Fibroblast of lung (primary cell): ENCODE data around the gene ATOH8. TPM values are rescaled to one million over a fixed set of nuclear protein-coding genes. Genes with fewer than 3 reads are reported as not detected.

Experiments used
- DNase-seq, 2 donors: peaks; one replicate each; pipeline versions ENCODE4 v3.0.0 to v3.0.0-alpha.2; 2010; ENCODE audit warnings: low read depth in 2 of 2
- H2AFZ ChIP-seq: 2 replicates; pipeline ENCODE4 v1.5.1; 2012; ENCODE audit warnings: low read length, control low read depth, inconsistent platforms
- H3K27ac ChIP-seq: 2 replicates; pipeline ENCODE4 v1.5.1; 2011; ENCODE audit warnings: low read length, control low read depth; ENCODE audit not compliant: insufficient read depth
- H3K27me3 ChIP-seq: 2 replicates; pipeline ENCODE4 v1.5.1; 2011; ENCODE audit warnings: mild to moderate bottlenecking, low read length; ENCODE audit not compliant: control insufficient read depth, insufficient read depth
- H3K36me3 ChIP-seq: 2 replicates; pipeline ENCODE4 v1.5.1; 2011; ENCODE audit warnings: low read length; ENCODE audit not compliant: control insufficient read depth, insufficient read depth
- H3K4me1 ChIP-seq: 2 replicates; pipeline ENCODE4 v1.5.1; 2011; ENCODE audit warnings: low read length; ENCODE audit not compliant: control insufficient read depth, insufficient read depth; ENCODE audit errors: extremely low read depth
- H3K4me2 ChIP-seq: 2 replicates; pipeline ENCODE4 v1.5.1; 2011; ENCODE audit warnings: low read length, control low read depth; ENCODE audit not compliant: insufficient read depth; ENCODE audit errors: extremely low read depth
- H3K4me3 ChIP-seq, 4 experiments: fragments of 200-600 bp in 1 of 4; sonication (generic) in 1 of 4; replicated peaks in 1 of 4; 2 replicates each; pipeline ENCODE4 v1.5.1; 2011 to 2016; ENCODE audit warnings: low read length in 4 of 4, low read depth in 3 of 4, mild to moderate bottlenecking in 3 of 4, control low read depth in 2 of 4, inconsistent platforms in 1 of 4, mixed read lengths in 1 of 4; ENCODE audit not compliant: insufficient read depth in 1 of 4; ENCODE audit errors: control extremely low read depth in 1 of 4
- H3K79me2 ChIP-seq: 2 replicates; pipeline ENCODE4 v1.5.1; 2012; ENCODE audit warnings: mild to moderate bottlenecking, low read length, inconsistent platforms; ENCODE audit not compliant: control insufficient read depth, insufficient read depth
- H3K9ac ChIP-seq: 2 replicates; pipeline ENCODE4 v1.5.1; 2011; ENCODE audit warnings: mild to moderate bottlenecking, low read length, control low read depth; ENCODE audit not compliant: insufficient read depth
- H3K9me3 ChIP-seq: 2 replicates; pipeline ENCODE4 v1.5.1; 2012; ENCODE audit warnings: low read depth, low read length; ENCODE audit not compliant: control insufficient read depth, insufficient read depth
- H4K20me1 ChIP-seq: 2 replicates; pipeline ENCODE4 v1.5.1; 2011; ENCODE audit warnings: low read length; ENCODE audit not compliant: control insufficient read depth, insufficient read depth; ENCODE audit errors: extremely low read depth
- EZH2 ChIP-seq: IDR thresholded peaks from 2 replicates; pipeline ENCODE4 v1.5.1; 2012; ENCODE audit warnings: low read length, control low read depth, mild to moderate bottlenecking; ENCODE audit errors: missing control alignments
- polyA plus RNA-seq, 2 donors: library from polyadenylated mRNA; depleted of rRNA in 1 of 2; stranded (reverse) in 1 of 2; unstranded in 1 of 2; fragments of >200 nt; gene quantifications; 2 replicates each; pipeline ENCODE4 v1.2.1, GENCODE V29; 2011 to 2012; ENCODE audit warnings: missing spikeins in 1 of 2
- total RNA-seq: library from RNA; depleted of rRNA; stranded (reverse); fragments of >200 nt; gene quantifications from 2 replicates; pipeline ENCODE4 v1.2.1, GENCODE V29; 2014
- TF ChIP-seq, protein P1 (sequence below), 2 donors: IDR thresholded peaks in 1 of 2; conservative IDR thresholded peaks in 1 of 2; 1 replicate in 1 of 2; 2 replicates in 1 of 2; pipeline ENCODE4 v1.5.1; 2011 to 2012; ENCODE audit warnings: low read length in 2 of 2, control low read depth in 1 of 2, inconsistent platforms in 1 of 2, low read depth in 1 of 2, mild to moderate bottlenecking in 1 of 2

The ATOH8 gene
- total and polyA plus RNA-seq, 2 donors (not counting 1 experiment from before 2014, with no cell fraction given), result 5.6 to 19.2 TPM

DNA sequence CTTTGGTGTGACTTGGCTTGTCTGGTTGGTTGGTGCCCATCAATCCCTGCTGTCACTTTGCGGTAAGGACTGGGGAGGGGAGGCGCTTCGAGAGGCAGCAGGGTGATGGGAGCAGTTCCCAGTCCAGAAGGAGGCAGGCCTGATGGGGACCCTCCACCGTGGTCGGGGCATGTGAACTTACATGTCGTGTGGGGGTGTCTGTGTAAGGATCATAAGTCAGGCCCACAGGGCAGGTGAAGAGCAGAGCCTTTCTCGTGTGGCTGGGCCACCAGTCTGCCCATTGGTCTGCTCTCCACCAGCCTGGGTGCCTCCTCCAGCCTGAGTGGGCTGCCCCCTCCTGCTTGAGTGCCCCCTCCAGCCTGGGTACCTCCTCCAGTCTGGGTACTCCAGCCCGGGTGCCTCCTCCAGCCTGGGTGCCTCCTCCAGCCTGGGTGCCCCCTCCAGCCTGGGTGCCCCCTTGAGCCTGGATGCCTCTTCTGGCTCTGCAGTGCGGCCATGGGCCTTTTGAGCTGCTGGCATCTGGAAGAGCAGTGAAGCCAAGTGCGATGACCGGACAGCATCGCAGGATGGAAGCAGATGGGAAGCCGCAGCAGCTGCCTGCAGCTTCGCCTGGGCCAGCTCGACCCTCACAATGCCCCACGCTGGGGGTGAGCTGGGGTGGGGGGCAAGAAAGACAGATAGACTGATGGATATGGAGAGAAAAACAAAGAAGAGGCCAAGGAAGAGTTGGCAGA is 25.0 kb downstream of the ATOH8 start:
- no peaks in the 10 kb centered on the region for H4K20me1 ChIP-seq
- peaks cover 9% of the 10 kb centered on the region for H3K4me1 ChIP-seq
- no peak overlapping the region for H3K4me3 ChIP-seq
- no peaks in the 10 kb centered on the region for H3K27me3 ChIP-seq
- no peak overlapping the region for H2AFZ ChIP-seq
- TF ChIP-seq EZH2, result no peak
- TF ChIP-seq, protein P1, sequence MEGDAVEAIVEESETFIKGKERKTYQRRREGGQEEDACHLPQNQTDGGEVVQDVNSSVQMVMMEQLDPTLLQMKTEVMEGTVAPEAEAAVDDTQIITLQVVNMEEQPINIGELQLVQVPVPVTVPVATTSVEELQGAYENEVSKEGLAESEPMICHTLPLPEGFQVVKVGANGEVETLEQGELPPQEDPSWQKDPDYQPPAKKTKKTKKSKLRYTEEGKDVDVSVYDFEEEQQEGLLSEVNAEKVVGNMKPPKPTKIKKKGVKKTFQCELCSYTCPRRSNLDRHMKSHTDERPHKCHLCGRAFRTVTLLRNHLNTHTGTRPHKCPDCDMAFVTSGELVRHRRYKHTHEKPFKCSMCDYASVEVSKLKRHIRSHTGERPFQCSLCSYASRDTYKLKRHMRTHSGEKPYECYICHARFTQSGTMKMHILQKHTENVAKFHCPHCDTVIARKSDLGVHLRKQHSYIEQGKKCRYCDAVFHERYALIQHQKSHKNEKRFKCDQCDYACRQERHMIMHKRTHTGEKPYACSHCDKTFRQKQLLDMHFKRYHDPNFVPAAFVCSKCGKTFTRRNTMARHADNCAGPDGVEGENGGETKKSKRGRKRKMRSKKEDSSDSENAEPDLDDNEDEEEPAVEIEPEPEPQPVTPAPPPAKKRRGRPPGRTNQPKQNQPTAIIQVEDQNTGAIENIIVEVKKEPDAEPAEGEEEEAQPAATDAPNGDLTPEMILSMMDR (conservative IDR thresholded peaks at IDR 0.05 in 1 of 2, IDR thresholded peaks at IDR 0.05 in 1 of 2; ENCODE audit: low read depth in 1 of 2, low read length in 2 of 2), result no peak
- H3K9me3 ChIP-seq, result no peaks in the 10 kb centered on the region
- no peak overlapping the region for H3K9ac ChIP-seq
- peaks cover 4% of the 10 kb centered on the region for H3K36me3 ChIP-seq
- H3K79me2 ChIP-seq, result peaks cover 6% of the 10 kb centered on the region
- no peak for DNase-seq
- H3K4me2 ChIP-seq, result no peak overlapping the region
- no peak overlapping the region for H3K27ac ChIP-seq

DNA sequence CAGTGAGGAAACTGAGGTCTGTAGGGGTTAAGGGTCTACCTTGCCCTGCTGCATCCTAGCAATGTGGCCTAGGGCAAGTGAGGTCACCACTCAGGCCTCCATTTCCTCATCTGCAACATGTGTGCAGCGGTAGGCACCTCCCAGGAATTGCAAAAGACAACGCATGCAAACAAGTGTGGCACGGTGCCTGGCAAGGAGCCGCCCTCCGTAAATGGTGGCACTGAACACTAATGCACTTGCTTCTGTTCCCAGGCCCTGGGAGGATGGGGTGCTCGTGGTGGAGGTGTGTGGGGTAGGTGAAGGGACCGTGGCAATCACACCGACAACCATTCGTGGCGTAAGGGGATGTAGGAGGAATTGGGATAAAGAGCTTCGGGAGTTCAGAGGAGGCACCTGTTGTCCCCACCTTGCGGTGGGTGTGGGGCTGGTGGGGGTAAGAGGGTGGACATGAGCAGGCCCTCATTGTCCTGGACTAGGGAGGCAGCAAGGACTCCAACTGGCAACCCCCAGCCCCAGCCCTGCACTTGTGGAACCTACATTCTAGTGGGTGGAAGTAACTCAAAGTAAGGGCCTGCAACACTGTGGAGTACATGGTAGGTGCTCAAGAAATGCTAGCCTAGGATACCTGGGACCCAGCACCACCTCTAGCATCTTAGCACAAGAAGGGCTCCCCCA is 26.0 kb downstream of the ATOH8 start:
- Histone ChIP-seq H3K27ac (no peak overlapping the region), H3K4me1 (peaks cover 9% of the 10 kb centered on the region), H3K27me3 (no peaks in the 10 kb centered on the region), H4K20me1 (no peaks in the 10 kb centered on the region), H3K36me3 (peaks cover 4% of the 10 kb centered on the region), H3K4me3 (no peak overlapping the region), H2AFZ (no peak overlapping the region), H3K9me3 (no peaks in the 10 kb centered on the region), H3K79me2 (peaks cover 1% of the 10 kb centered on the region), H3K4me2 (no peak overlapping the region), H3K9ac (no peak overlapping the region)
- TF ChIP-seq EZH2, result no peak
- TF ChIP-seq, protein P1 (conservative IDR thresholded peaks at IDR 0.05 in 1 of 2, IDR thresholded peaks at IDR 0.05 in 1 of 2; ENCODE audit: low read depth in 1 of 2, low read length in 2 of 2), result no peak
- DNase-seq, result no peak

DNA sequence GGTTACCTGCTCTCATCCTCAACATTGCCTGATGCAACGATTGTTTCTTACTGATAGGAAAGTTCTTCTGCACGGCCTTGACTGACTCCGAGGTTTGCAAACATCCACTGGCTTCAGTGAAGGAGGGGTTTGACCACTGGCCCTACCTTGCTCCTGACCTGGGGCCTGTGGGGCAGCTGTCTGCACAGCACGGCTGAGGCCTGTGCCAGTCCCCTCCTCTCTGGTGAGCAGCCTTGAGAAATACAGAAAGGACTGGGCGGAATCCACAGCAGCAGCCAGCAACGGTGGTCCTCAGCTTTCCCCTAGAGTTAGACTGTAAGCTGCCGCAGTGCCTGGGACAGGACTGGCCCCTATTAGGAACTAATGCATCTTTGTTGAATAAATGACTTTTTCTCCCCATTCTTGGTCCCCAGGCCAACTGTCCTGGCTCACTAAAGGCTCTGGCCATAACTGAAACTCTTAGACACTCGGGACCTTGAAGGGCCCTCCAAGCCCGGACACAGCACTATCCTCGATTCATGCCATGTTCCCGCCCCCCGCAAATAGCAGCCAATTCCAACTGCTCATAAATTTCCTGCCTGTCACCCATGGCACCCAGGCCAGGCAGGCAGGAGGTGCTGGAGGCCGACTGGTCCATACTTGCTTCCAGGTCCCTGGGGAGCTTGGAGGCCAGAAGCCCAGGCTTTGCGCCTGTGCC is 26.7 kb downstream of the ATOH8 start:
- H3K27ac ChIP-seq, result no peak overlapping the region
- no peaks in the 10 kb centered on the region for H3K79me2 ChIP-seq
- peaks cover 11% of the 10 kb centered on the region for H3K4me1 ChIP-seq
- DNase-seq, result no peak
- peaks cover 4% of the 10 kb centered on the region for H3K36me3 ChIP-seq
- H4K20me1 ChIP-seq, result no peaks in the 10 kb centered on the region
- no peak overlapping the region for H3K9ac ChIP-seq
- H2AFZ ChIP-seq, result no peak overlapping the region
- no peaks in the 10 kb centered on the region for H3K9me3 ChIP-seq
- no peaks in the 10 kb centered on the region for H3K27me3 ChIP-seq
- TF ChIP-seq, protein P1 (conservative IDR thresholded peaks at IDR 0.05 in 1 of 2, IDR thresholded peaks at IDR 0.05 in 1 of 2; ENCODE audit: low read depth in 1 of 2, low read length in 2 of 2), result no peak
- TF ChIP-seq EZH2, result no peak
- H3K4me3 ChIP-seq, result no peak overlapping the region
- H3K4me2 ChIP-seq, result no peak overlapping the region
